ENCODE measurements around the gene NKX1-2.

NKX1-2 gene

DNA sequence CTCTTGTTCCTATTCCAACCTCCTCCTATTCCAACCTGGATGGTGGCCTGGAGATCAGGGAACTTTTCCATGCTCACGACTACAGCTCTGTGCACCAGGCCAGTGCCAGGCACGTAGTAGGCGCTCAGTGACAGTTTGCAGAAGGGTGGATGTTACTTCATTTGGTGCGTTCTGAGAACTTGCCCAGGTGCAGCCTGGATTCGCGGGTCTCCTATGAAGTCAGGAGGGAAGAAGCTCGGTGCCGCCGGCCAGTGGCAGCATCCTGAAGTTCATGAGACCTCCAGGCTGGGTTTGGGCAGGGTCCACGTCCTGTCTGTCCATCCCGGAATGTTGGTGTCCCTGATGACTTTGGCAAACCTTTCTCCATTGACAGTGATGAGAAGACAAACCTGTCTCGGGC is 33.0 kb upstream of the NKX1-2 start:
- no peak for FAIRE-seq
- DNase-seq (ENCODE audit: insufficient read length, low spot score) = no peak
- no peak for TF ChIP-seq POLR2A (IDR thresholded peaks at IDR 0.05; ENCODE audit: low read depth, low read length)

DNA sequence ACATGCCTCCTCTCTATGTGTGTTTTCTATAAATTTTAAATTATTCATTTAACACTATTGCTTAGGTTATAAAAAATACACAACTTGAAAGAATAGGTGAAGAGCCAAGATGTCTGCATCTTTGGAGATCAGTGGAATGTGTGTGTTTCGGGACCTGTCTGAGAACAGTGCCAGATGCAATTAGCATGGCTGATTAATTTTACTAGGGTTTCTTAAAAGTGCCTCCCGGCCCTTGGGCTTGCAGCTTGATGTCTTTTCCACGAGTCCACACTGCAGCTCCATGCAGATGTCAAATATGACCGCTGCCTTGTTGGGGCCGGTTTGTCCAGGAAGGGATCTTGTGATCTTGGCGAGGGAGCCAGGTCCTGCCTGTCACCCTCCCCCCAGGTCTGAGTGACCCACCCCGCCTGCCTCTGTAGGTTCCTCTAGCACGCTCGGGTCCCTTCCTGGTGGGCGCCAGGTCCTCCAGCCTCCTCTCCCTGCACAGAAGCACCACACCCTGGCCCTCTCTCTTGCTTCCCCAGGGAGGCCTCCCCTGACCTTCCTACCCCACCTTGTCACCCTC is 32.5 kb upstream of the NKX1-2 start:
- no peak for DNase-seq (ENCODE audit: insufficient read length, low spot score)
- no peak for FAIRE-seq
- TF ChIP-seq POLR2A (IDR thresholded peaks at IDR 0.05; ENCODE audit: low read depth, low read length) = no peak

DNA sequence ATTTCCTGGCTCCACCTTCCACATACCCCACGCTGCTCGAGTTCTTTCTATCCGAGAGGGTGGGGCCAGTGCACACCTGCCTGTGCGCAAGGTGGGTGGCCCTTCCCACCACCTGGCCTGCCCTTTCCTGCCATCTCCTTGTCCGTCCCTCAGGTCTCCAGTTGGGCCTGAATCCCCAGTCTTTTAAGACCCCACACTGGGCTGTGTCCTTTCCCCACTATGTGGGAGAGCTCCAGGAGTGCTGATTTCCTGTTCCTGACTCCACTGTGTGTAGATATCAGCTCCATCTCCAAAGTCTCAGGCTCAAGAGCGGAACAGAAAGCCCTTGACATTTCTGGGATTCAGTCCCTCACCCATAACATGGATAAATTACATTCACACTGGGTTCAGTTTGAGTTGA is 31.9 kb upstream of the NKX1-2 start:
- DNase-seq (ENCODE audit: insufficient read length, low spot score) = no peak
- FAIRE-seq = no peak
- TF ChIP-seq POLR2A (IDR thresholded peaks at IDR 0.05; ENCODE audit: low read depth, low read length) = no peak

DNA sequence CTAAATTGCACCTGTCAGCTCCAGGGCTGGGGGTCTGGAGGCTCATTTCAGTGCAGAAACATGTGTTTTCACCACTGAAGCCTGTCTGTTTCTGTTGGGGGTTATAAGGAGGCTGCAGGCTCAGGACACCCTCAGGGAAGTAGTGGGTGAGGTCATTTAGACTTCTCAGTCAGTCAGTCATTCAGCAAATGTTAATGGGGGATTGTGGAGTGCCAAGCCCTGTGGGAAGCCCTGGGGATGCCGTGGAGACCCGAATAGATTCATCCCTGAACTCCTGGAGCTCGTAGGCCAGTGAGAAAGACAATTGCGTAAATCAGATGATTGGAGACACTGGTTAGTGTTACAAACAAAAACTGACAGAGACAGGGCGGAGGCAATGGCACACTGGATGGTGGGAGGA is 31.0 kb upstream of the NKX1-2 start:
- FAIRE-seq (no peak), DNase-seq (ENCODE audit: insufficient read length, low spot score) (no peak)
- no peak for TF ChIP-seq POLR2A (IDR thresholded peaks at IDR 0.05; ENCODE audit: low read depth, low read length)

DNA sequence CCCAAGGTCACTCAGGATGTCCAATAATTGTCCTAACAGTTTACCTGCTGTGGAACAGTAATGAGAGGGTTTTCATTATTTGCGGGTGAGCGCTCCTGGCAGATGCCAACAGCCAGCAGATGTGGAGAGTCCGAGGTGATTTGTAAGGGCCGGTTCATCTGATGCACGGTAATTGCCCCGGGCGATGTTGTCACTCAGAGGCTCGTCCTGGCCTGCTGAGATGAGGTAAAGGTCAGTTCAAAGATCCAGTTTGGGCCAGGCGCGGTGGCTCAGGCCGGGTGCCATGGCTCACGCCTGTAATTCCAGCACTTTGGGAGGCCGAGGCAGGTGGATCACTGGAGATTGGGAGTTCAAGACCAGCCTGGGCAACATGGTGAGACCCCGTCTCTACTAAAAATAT is 28.7 kb upstream of the NKX1-2 start:
- FAIRE-seq (no peak), DNase-seq (ENCODE audit: insufficient read length, low spot score) (no peak)
- no peak for TF ChIP-seq POLR2A (IDR thresholded peaks at IDR 0.05; ENCODE audit: low read depth, low read length)

DNA sequence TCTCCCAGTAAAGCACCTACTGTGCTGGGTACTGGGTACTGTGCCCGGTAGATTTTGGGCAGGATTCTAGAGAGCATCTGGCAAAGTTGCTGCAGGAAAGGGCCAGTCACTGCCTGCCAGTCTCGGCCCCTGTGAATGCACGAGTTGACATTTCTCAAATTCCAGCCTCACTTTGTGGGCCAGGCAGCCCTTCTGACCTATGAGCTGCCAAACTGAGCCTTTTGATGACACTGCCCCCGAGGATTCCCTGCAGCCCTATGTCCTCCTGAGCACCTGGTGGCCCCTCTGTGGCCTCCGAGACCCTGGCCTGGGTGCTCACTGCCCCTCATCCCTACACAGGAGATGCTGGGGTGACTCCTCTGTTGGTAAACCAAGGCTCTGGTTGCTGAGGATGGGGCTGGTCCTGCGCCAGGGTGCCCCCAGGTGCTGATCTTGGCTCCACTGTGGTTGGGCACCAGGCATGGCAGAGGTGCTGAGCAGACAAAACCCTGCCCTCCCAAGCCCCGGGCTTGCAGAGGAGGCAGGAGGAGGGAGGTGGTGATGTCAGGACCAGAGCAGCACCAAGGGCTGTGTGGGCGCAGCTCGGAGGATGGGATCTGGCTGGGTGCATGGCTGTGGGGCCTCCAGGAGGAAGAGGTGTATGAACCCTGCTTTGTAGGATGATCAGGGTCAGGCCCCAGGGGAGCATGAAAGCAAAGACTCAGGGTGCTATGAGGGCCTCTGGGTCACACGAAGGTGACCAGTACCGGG is 28.0 kb upstream of the NKX1-2 start:
- no peak for DNase-seq (ENCODE audit: insufficient read length, low spot score)
- no peak for TF ChIP-seq POLR2A (IDR thresholded peaks at IDR 0.05; ENCODE audit: low read depth, low read length)
- no peak for FAIRE-seq

DNA sequence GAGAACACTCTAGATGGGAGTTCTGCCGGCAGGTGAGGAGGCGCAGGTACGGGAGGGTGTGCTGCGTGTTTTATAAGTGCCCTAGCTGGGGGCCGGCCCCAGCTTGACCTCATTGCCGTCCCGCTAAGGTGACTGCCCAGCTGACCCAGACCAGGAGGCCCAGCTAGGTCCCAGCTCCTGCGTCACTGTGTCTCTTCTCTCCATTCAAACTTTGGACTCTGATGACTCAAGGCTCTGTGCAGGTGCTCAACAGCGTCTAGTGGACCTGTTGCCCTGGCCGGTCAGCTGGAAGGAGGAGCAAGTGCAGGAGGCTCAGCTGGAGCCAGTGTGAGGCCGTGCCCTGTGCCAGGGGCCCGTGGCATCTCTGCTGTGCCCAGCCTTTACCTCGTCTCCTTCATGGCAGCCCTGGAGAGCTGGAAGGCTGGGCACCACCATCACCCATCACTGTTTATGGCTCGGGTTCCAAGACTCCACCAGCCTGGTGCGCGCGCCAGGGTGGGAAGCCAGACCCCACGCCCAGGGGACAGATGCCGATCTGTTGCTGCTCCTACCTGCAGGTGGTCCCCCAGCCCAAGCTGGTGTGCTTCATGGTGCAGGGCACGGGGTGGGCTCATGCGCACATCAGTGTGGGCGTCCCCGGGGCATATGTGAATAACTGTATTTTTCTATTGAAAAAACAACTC is 26.3 kb upstream of the NKX1-2 start:
- no peak for TF ChIP-seq POLR2A (IDR thresholded peaks at IDR 0.05; ENCODE audit: low read depth, low read length)
- DNase-seq (ENCODE audit: insufficient read length, low spot score) (no peak), FAIRE-seq (no peak)

DNA sequence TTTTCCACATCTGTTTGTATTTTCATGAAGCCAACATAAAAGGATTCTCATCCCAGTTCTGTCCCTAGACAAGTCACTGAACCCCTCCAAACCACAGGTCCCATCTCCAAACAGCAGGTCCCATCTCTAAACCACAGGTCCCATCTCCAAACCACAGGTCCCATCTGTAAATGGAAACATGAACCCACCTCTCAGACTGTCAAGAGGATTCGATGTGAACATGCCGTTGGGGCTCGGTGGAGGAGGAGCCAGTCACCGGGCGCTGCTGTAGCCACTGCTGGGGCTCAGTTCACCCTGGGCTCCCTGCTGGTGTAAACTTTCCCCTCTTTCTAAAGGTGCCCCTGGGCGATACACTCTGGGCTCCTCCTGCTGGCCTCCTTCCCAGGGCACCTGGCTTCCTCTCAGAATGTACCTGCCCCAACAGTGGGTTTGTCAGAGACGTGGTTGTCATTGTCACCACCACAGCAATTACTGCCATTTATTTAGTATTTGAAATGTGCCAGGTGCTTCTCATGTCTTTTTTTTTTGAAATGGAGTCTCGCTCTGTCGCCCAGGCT is 24.8 kb upstream of the NKX1-2 start:
- no peak for DNase-seq (ENCODE audit: insufficient read length, low spot score)
- TF ChIP-seq POLR2A (IDR thresholded peaks at IDR 0.05; ENCODE audit: low read depth, low read length) = no peak
- FAIRE-seq = no peak

DNA sequence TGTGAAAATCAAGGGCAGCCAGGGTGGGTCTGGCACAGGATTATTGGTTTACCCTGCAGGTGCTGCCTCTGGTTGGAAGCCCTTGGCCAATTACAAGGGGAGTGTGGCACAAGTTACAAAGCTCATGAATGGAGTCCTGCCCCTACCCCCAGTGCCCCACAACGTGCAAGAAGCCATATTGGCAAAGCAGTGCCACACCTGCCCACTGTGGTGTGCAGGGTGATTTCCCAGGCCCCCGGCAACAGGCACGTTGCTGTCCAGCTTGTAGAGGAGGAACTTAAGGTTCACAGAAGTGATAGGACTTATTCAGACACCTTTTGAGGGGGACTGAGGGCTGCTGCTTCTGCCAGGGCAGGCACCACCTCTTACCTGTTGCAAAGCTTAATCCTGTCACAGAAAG is 23.2 kb upstream of the NKX1-2 start:
- no peak for DNase-seq (ENCODE audit: insufficient read length, low spot score)
- TF ChIP-seq POLR2A (IDR thresholded peaks at IDR 0.05; ENCODE audit: low read depth, low read length) = no peak
- FAIRE-seq = no peak

DNA sequence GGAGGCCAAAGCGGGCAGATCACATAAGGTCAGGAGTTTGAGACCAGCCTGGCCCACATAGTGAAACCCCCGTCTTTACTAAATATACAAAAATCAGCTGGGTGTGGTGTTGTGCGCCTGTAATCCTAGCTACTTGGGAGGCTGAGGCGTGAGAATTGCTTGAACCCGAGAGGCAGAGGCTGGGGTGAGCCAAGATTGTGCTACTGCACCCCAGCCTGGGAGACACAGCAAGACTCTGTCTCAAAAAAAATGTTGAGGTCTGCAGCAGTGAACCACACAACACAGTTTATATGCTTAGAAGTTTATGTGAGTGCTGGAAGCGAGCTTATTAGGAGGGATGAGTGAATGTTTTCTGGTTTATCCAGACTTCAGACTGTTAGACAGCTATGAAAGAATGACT is 22.2 kb upstream of the NKX1-2 start:
- DNase-seq (ENCODE audit: insufficient read length, low spot score) = no peak
- no peak for TF ChIP-seq POLR2A (IDR thresholded peaks at IDR 0.05; ENCODE audit: low read depth, low read length)
- FAIRE-seq = no peak

DNA sequence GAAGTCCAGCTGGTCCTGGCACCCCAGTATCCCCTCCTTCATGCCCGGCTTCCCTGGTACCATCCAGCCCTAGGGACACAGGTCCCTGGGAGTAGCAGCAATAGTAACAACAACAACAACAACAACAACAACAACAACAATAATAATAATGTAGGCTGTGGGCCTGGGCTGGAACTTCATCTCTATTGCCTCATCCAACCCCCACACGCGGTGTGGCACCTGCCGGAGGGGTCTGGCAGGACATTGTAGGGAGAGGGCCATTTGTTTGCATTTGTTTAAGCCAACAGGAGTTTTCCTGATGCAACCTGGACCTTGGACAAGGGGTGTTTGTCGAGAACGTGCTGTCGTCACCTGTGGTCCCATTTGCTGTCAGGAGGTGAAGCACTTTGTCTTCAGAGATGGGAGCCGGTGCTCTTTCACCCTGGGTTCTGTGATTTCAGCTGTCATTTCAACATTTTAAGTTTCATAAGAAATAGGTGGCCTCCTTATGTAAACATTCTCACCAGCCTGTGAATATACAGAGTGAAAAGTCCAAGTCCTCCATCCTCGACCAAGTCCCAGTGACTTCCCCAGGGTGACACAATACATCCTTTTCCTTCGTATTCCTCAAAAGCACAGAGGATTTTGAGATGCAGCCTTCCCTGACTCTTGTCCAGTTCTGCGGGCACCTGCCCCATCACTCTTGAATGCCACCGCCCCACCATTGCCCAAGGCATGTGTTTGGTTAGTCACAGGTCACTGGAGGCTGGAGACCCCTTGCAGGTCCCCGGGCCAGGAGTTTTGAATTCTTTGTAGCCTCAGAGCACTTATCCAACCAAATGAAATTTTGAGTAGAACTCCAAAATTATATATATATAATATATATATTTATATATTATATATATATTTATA is 21.0 kb upstream of the NKX1-2 start:
- no peak for FAIRE-seq
- no peak for DNase-seq (ENCODE audit: insufficient read length, low spot score)
- no peak for TF ChIP-seq POLR2A (IDR thresholded peaks at IDR 0.05; ENCODE audit: low read depth, low read length)

DNA sequence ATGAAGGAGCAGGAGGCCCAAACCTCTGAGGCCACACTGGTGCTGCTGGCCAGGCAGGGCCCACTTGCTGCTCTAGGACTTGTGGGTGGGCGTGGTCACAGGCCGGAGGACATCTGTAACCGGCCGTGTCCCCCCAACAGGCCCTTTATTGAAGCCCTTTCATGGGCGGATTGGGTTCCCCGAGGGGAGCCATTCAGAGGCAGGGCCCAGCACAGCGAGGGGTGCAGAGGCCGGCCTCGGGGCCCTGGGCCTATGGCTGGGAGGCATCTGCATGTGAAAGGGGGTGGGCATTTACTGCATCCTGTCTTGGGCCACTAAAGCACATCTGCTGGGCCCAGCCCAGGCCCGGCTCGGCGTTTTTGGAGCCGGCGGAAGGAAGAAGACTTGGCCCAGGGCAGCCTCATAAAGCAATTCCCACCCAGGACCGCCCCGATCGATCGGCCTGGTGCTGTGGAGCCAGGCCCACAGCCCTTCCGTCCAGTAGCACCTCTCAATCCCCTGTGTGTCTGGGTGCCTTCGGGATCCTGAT is 20.2 kb upstream of the NKX1-2 start:
- FAIRE-seq (no peak), DNase-seq (ENCODE audit: insufficient read length, low spot score) (no peak)
- TF ChIP-seq POLR2A (IDR thresholded peaks at IDR 0.05; ENCODE audit: low read depth, low read length) = no peak

DNA sequence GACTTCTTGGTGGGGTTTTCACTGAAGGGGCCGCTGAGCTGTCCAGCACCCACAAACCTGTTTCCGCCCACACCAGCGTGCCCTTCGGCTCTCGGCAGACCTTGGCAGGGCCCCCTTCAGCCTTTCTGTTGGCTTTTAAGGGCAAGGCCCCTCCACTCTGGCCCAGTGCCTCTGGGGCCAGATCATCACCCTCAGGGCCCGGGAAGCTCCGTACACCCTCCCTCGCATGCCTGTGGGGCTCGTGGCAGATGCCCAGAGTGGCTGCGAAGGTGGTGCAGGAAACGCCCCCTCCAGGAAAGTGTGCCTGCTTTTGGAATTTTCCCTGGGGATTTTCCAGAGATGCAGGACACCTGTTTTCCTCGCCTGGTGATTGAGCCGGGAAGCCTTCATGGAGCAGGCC is 18.8 kb upstream of the NKX1-2 start:
- FAIRE-seq (no peak), DNase-seq (ENCODE audit: insufficient read length, low spot score) (no peak)
- no peak for TF ChIP-seq POLR2A (IDR thresholded peaks at IDR 0.05; ENCODE audit: low read depth, low read length)

All from H54 (cell line).